ENCODE measurements around the gene ANK3.

Gene ANK3

DNA sequence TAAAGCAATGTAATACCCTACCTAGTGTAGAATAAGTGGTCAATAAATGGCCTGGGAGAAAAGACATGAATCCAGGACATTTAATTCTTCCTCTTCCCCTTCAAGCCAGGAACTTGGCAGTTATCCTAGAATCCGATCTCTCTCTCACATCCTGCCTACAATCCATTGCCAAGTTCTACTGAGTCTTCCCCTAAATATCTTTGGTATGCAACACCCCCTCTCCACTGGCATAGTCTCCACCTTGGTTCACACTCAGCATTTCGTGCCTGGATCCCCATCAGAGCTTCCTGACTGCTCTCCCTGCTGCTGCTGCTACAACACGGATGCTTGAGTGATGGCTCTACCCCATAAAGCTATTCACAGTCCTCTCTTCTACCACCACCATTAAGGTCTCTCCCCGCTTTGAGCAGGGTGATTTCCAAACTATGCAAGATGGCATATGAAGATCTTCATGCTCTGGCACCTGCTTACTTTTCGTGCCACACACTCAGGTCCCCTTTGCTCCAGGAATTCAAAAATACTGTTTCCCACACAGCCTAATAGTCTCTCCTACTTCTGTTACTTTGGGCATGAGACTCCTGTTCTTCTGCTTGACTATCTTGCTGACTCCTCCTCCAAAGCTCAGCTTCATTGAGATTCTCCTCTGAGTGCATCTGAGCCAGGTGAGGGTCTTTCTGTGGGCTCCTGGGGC is 4.8 kb downstream of the ANK3 start:
- TF ChIP-seq, protein P1, sequence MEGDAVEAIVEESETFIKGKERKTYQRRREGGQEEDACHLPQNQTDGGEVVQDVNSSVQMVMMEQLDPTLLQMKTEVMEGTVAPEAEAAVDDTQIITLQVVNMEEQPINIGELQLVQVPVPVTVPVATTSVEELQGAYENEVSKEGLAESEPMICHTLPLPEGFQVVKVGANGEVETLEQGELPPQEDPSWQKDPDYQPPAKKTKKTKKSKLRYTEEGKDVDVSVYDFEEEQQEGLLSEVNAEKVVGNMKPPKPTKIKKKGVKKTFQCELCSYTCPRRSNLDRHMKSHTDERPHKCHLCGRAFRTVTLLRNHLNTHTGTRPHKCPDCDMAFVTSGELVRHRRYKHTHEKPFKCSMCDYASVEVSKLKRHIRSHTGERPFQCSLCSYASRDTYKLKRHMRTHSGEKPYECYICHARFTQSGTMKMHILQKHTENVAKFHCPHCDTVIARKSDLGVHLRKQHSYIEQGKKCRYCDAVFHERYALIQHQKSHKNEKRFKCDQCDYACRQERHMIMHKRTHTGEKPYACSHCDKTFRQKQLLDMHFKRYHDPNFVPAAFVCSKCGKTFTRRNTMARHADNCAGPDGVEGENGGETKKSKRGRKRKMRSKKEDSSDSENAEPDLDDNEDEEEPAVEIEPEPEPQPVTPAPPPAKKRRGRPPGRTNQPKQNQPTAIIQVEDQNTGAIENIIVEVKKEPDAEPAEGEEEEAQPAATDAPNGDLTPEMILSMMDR (IDR thresholded peaks at IDR 0.05), result no peak

GRCh38 chr10:60384011-60384410 is 5.7 kb downstream of the ANK3 start:
- TF ChIP-seq, protein P1 (IDR thresholded peaks at IDR 0.05), result no peak

DNA sequence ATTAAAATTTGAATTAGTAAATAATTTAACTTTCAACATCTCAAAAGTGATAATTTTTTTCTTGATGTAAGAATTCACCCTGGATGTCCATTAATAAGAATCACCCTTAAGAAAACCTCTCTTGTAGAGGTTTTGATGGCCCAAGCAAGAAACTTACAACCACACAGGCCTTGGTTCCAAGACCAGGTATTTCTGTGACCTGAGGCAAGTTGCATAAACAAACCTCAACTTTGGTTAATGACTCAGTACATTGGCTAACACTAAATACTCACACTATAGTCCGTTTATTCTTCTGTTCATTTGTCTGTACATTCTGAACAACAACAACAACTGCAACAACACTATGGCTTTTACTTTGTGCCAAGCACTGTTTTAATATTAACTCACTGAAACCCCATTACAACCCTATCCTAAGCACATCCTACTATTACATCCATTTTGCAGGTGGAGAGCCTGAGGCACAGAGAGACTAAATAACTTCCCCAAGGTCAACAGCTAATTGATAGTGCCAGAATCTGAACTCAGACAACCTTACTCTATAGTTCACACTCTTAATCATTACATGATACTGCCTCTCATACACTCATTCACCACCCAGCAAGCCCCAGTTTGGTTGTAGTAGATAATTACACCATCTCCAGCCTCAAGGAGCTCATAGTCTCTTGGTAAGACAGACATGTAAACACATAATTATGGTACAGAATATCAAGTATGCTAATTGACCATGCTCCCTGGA is 6.6 kb downstream of the ANK3 start:
- TF ChIP-seq, protein P1 (IDR thresholded peaks at IDR 0.05), result no peak

DNA sequence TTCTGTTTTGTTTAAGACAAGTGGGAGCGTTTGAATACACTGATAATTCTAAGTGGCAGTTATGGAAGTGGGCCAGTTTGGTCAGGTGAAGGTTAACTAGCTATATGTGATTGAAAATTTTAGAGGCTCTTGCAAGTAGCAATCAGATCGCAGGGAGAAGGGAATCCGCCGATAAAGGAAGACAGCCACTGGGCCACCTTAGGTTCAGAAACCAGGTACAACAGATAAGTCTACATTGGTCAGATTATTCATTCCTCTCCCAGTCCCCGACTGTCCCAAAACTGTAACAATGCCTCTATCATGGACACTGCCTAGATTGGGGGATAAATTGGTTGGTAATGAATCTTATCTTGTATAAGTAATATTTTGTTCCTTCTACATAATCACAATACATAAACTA is 8.9 kb downstream of the ANK3 start:
- TF ChIP-seq, protein P1 (IDR thresholded peaks at IDR 0.05), result no peak

DNA sequence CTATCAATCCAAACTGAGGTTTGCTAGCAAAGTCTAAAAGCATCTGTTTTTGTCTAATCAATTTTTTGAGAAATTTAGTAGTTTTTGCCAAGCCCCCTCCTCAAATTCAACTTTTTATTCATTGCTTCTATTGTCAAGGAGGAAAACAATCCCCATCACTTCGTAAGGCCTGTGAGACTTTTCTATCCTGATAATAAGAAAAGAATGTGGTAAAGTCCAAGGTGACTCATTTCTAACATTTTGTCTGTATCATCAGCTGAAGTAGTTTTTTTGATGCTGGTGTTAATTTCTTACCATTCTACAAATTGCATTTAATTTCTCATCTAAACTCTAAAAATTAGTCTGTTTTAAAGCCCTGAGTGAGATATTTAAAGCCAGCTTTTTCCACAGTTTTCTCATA is 11.7 kb downstream of the ANK3 start:
- TF ChIP-seq, protein P1 (IDR thresholded peaks at IDR 0.05), result no peak

- TF ChIP-seq, protein P1 (IDR thresholded peaks at IDR 0.05), result no peak
Measured at GRCh38 chr10:60377042-60377352, 12.7 kb downstream of the ANK3 start.

GRCh38 chr10:60376221-60377041 is 13.2 kb downstream of the ANK3 start:
- TF ChIP-seq, protein P1 (IDR thresholded peaks at IDR 0.05), result no peak

Measured in LNCAP (cell line).